ENCODE measurements around the gene CST9. TPM values are rescaled to one million over a fixed set of nuclear protein-coding genes. Genes with fewer than 3 reads are reported as not detected.
A peak's percentile ranks its signal among the peaks of the same experiment; 100 is the strongest.
"Not testable (repeated sequence)": the region's sequence is repeated elsewhere in the genome, so short reads cannot be mapped to it uniquely, and the experiment has no call there.

Gene CST9
- polyA plus RNA-seq, 1 experiment, result not detected

DNA sequence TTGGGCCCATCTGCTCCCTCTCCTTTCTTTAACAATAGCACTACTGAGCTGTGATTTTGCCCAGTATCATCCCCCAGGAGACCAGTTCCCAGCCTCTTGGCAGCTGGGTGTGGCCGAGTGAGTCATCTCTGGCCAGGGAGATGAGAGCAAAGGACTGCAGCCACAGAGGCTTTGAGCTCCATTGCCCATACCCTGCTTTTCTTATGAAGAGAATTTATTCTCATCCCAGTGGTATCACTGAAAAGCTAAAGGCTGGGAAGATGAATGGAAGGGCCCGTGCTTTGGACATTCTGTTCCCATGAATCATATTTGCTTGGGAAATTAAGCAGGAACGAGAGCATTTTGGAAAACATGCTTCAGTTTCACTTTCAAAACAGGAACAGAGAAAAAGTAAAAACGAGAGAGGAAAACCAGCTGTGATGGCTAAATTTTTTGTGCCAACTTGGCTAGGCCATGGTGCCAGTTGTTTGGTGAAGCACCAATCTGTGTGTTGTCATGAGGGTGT lies 17.2 kb upstream of the CST9 start:
- DNase-seq (ENCODE audit: low read depth), result peak; percentile 60
- no peaks in the 10 kb centered on the region for H3K36me3 ChIP-seq (ENCODE audit: control insufficient read depth, insufficient read depth, low read length)

DNA sequence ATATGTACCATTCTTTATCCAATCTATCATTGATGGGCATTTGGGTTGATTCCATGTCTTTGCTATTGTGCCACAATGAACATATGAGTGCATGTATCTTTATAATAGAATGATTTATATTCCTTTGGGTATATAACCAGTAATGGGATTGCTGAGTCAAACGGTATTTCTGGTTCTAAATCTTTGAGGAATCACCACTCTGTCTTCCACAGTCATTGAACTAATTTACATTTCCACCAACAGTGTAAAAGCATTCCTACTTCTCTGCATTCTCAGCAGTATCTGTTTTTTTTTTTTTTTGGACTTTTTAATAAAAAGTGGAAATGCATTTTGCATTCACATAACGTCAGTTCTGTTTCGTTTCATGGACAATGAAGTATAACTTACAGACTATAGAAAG lies 16.7 kb upstream of the CST9 start:
- CTCF ChIA-PET, result interaction anchor here (0.7 to 1.9 kb wide), 3 partner anchors 16 to 282 kb away, joined by 3 to 8 read pairs (median 4); partner anchors contain the start of gene CST9
- H3K27me3 ChIP-seq (ENCODE audit: control insufficient read depth, insufficient read depth, low read length); POLR2A ChIA-PET; DNase-seq (ENCODE audit: low read depth); H3K36me3 ChIP-seq (ENCODE audit: control insufficient read depth, insufficient read depth, low read length): not testable (repeated sequence)
- H3K4me3 ChIP-seq (ENCODE audit: low read depth, low read length), result peak overlapping the region; percentile 40

More for the DNA sequence above, 17.2 kb upstream of the CST9 start:
- ChIA-PET POLR2A (no interaction called here), CTCF (interaction anchor here (0.7 to 1.9 kb wide), 4 partner anchors 14 to 282 kb away, joined by 3 to 8 read pairs (median 4); partner anchors contain the start of gene CST9)
- no peaks in the 10 kb centered on the region for H3K27me3 ChIP-seq (ENCODE audit: control insufficient read depth, insufficient read depth, low read length)
- TF ChIP-seq, protein P1, sequence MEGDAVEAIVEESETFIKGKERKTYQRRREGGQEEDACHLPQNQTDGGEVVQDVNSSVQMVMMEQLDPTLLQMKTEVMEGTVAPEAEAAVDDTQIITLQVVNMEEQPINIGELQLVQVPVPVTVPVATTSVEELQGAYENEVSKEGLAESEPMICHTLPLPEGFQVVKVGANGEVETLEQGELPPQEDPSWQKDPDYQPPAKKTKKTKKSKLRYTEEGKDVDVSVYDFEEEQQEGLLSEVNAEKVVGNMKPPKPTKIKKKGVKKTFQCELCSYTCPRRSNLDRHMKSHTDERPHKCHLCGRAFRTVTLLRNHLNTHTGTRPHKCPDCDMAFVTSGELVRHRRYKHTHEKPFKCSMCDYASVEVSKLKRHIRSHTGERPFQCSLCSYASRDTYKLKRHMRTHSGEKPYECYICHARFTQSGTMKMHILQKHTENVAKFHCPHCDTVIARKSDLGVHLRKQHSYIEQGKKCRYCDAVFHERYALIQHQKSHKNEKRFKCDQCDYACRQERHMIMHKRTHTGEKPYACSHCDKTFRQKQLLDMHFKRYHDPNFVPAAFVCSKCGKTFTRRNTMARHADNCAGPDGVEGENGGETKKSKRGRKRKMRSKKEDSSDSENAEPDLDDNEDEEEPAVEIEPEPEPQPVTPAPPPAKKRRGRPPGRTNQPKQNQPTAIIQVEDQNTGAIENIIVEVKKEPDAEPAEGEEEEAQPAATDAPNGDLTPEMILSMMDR (IDR thresholded peaks at IDR 0.05; ENCODE audit: insufficient read depth, low read depth, low read length), result no peak
- H3K4me3 ChIP-seq (ENCODE audit: low read depth, low read length), result peak overlapping the region; percentile 40

DNA sequence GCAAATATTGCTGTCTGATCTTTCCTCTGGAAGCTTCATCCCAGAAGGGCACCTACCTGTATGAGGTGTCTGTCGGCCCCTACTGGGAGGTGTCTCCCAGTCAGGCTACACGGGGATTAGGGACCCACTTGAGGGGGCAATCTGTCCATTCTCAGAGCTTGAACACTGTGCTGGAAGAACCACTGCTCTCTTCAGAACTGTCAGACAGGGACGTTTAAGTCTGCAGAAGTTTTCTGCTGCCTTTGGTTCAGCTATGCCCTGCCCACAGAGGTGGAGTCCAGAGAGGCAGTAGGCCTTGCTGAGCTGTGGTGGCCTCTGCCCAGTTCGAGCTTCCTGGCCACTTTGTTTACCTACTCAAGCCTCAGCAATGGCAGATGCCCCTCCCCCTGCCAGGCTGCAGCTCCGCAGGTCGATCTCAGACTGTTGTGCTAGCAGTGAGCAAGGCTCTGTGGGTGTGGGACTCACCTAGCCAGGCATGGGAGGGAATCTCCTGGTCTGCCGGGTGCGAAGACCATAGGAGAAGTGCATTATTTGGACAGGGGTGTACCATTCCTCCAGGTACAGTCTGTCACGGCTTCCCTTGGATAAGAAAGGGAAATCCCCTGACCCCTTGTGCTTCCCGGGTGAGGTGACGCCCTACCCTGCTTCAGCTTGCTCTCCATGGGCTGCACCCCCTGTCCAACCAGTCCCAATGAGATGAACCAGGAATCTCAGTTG lies 15.1 kb upstream of the CST9 start:
- CTCF ChIA-PET; H3K27me3 ChIP-seq (ENCODE audit: control insufficient read depth, insufficient read depth, low read length); H3K36me3 ChIP-seq (ENCODE audit: control insufficient read depth, insufficient read depth, low read length); H3K4me3 ChIP-seq (ENCODE audit: low read depth, low read length); POLR2A ChIA-PET; DNase-seq (ENCODE audit: low read depth): not testable (repeated sequence)

DNA sequence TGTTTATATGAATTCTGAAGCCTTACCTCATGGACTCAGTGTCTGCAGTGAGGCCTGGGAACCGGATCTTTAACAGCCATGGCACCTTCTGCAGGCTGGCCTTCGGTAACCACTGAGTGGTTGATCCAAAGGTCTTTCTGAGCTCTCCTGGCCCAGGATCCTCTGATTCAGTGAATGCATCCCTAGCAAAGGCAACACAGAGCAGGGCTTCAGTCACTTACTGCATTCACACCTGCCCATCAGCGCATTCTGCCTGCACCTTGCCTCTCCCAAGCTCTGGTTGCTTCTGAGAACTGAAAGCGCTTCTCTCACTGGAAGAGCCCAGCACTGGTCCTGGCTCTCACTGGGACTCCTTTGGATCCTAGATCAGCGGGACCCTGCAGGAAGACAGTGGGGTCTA lies 8.4 kb upstream of the CST9 start:
- no peak overlapping the region for H3K4me3 ChIP-seq (ENCODE audit: low read depth, low read length)
- ChIA-PET POLR2A (no interaction called here), CTCF (interaction anchor here (9.2 kb wide), 1 partner anchor 170 kb away, joined by 112 read pairs; no protein-coding TSS in a partner anchor)
- no peak for DNase-seq (ENCODE audit: low read depth)
- no peaks in the 10 kb centered on the region for H3K36me3 ChIP-seq (ENCODE audit: control insufficient read depth, insufficient read depth, low read length)
- H3K27me3 ChIP-seq (ENCODE audit: control insufficient read depth, insufficient read depth, low read length), result no peaks in the 10 kb centered on the region
- TF ChIP-seq, protein P1 (IDR thresholded peaks at IDR 0.05; ENCODE audit: insufficient read depth, low read depth, low read length), result no peak

GRCh38 chr20:23613676-23614075 lies 8.0 kb upstream of the CST9 start:
- H3K36me3 ChIP-seq (ENCODE audit: control insufficient read depth, insufficient read depth, low read length), result no peaks in the 10 kb centered on the region
- TF ChIP-seq, protein P1 (IDR thresholded peaks at IDR 0.05; ENCODE audit: insufficient read depth, low read depth, low read length), result no peak
- no peak overlapping the region for H3K4me3 ChIP-seq (ENCODE audit: low read depth, low read length)
- CTCF ChIA-PET, result interaction anchor here (9.2 kb wide), 1 partner anchor 170 kb away, joined by 112 read pairs; no protein-coding TSS in a partner anchor
- POLR2A ChIA-PET, result no interaction called here
- DNase-seq (ENCODE audit: low read depth), result no peak
- no peaks in the 10 kb centered on the region for H3K27me3 ChIP-seq (ENCODE audit: control insufficient read depth, insufficient read depth, low read length)

- DNase-seq (ENCODE audit: low read depth), result no peak
- Histone ChIP-seq H3K27me3 (ENCODE audit: control insufficient read depth, insufficient read depth, low read length) (no peaks in the 10 kb centered on the region), H3K36me3 (ENCODE audit: control insufficient read depth, insufficient read depth, low read length) (no peaks in the 10 kb centered on the region), H3K4me3 (ENCODE audit: low read depth, low read length) (no peak overlapping the region)
- POLR2A ChIA-PET, result no interaction called here
- TF ChIP-seq, protein P1 (IDR thresholded peaks at IDR 0.05; ENCODE audit: insufficient read depth, low read depth, low read length), result no peak
- CTCF ChIA-PET, result interaction anchor here (9.2 kb wide), 1 partner anchor 169 kb away, joined by 112 read pairs; no protein-coding TSS in a partner anchor
Observed at GRCh38 chr20:23612396-23612795, 6.7 kb upstream of the CST9 start.

Measured in BJ (cell line).